Stomach smooth muscle (tissue), 2 donors: ENCODE measurements around the gene PRR3.
A peak's percentile ranks its signal among the peaks of the same experiment; 100 is the strongest.
"Not testable (repeated sequence)": the region's sequence is repeated elsewhere in the genome, so short reads cannot be mapped to it uniquely, and the experiment has no call there.

Source experiments
- H3K27ac ChIP-seq: one replicate; pipeline ENCODE4 v1.7.0; 2013; ENCODE audit warnings: mild to moderate bottlenecking, low read length, inconsistent platforms
- H3K27me3 ChIP-seq, 2 donors: one replicate each; pipeline ENCODE4 v1.7.0; 2013; ENCODE audit warnings: low read length in 2 of 2; ENCODE audit not compliant: insufficient read depth in 2 of 2, control insufficient read depth in 1 of 2
- H3K36me3 ChIP-seq, 2 donors: one replicate each; pipeline ENCODE4 v1.7.0; 2013; ENCODE audit warnings: low read length in 2 of 2; ENCODE audit not compliant: control insufficient read depth in 2 of 2, insufficient read depth in 2 of 2
- H3K4me1 ChIP-seq: one replicate; pipeline ENCODE4 v1.7.0; 2013; ENCODE audit warnings: low read length; ENCODE audit not compliant: control insufficient read depth, insufficient read depth
- H3K4me3 ChIP-seq, 2 donors: one replicate each; pipeline ENCODE4 v1.7.0; 2013; ENCODE audit warnings: low read length in 2 of 2
- H3K9ac ChIP-seq, 2 donors: one replicate each; pipeline ENCODE4 v1.7.0; 2013; ENCODE audit warnings: low read length in 2 of 2, mild to moderate bottlenecking in 1 of 2
- H3K9me3 ChIP-seq, 2 donors: one replicate each; pipeline ENCODE4 v1.7.0; 2013; ENCODE audit warnings: low read length in 2 of 2; ENCODE audit not compliant: control insufficient read depth in 2 of 2
- donor health status: healthy.
- donor health status: Pancreatic carcinoma.

The PRR3 gene, protein sequence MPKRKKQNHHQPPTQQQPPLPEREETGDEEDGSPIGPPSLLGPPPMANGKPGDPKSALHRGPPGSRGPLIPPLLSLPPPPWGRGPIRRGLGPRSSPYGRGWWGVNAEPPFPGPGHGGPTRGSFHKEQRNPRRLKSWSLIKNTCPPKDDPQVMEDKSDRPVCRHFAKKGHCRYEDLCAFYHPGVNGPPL

GRCh38 chr6:30556906-30557682 is at the start of gene PRR3:
TSS of gene PRR3 (plus strand) at chr6:30557295. CDS start at chr6:30557345, 50 bp downstream.
- H3K4me1 ChIP-seq = peaks cover 27% of the 10 kb centered on the region
- peak within 1 kb of the TSS; percentile 97 to 100 for H3K4me3 ChIP-seq
- peak within 1 kb of the TSS; percentile 86 to 96 for H3K9ac ChIP-seq
- no peaks in the 10 kb centered on the region for H3K27me3 ChIP-seq
- peaks cover 27 to 29% of the 10 kb centered on the region in 2 donors for H3K36me3 ChIP-seq
- no peaks in the 10 kb centered on the region for H3K9me3 ChIP-seq
- peak within 1 kb of the TSS; percentile 99 for H3K27ac ChIP-seq

DNA sequence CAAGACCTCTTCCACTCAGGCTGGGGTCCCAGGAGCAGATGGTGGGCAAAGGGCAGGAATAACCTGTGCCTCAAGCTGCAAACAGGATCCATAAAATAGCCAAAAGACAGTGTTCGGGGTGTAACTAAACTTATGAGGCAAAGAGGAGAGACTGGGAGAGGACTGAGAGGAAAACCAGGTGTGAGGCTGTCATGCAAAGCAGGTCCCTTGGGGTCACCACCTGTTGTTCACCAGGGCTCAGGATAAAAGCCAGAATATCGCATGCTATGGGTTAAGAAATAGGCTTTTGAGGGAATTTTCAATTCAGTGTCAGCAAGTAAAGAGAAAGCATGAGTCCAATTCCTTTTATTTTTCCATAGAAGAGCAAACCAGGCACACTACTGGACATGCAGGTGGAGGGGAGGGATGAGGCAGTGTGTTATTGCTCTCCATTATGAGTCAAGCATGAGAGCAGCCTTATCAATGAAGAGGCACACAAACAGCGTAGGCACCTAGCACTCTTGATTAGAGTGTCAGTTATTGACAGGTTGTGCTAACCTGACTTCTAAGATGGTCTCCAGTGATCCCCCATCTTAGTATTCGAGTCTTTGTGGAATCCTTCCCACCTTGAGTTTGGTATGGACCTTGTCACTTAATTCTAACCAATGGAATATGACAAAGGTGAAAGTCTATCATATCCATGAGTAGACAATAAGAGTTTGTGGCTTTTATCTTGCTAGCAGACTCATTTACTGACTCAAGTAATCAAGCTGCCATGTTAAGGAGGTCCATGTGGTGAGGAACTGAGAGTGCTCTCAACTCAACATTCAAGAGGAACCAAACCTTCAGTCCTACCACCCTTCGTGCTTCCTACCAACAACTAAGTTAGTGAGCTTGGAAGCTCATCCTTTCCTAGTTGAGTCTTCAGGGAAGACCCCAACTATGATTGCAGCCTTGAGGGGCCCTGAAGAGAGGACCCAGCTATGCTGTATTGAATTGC is 49.0 kb upstream of the PRR3 start:
- Histone ChIP-seq H3K36me3 (no peaks in the 10 kb centered on the region), H3K9me3 (no peaks in the 10 kb centered on the region), H3K27me3 (peaks cover 0 to 3% of the 10 kb centered on the region in 2 donors), H3K27ac (no peak overlapping the region), H3K9ac (no peak overlapping the region), H3K4me1 (no peaks in the 10 kb centered on the region), H3K4me3 (no peak overlapping the region)

DNA sequence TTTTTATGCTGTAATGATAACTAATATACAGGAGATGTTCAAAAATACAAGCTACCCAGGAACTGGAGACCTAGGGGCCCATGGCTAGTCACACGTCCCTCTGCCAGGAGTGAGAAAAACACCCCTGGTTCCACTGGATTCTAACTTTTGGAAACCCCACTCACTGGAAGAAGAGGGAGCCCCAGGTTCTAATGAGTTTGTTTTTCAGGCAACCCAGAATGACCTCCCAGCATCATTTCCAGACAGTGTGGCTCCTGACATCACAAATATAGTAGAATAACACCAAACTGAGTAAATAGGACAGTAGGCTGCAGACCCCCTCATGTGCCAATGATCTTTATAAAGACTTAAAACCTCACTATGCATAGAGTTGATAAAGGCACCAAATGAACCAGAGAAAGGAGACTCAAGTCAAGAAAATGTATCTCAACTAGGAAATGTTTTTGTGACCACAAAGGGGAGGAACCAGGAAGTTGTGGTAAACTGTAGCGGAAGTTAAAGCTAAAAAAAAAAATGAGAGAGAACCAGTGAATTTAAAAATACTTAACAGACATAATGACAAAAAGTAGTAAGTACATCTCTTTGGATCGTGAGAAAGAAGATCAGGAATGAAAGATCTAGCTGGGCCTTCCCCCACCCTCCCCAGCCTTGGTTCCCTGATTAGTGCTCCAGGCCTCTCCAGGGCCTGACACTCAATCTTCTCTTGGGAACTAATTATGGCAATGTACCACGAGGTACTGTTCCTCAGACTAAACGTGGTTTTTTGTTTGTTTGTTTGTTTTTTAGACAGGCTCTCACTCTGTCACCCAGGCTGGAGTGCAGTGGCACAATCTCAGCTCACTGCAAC is 48.0 kb upstream of the PRR3 start:
- no peaks in the 10 kb centered on the region for H3K4me1 ChIP-seq
- no peak overlapping the region for H3K27ac ChIP-seq
- no peaks in the 10 kb centered on the region for H3K9me3 ChIP-seq
- no peak overlapping the region for H3K9ac ChIP-seq
- H3K27me3 ChIP-seq = peaks cover 0 to 3% of the 10 kb centered on the region in 2 donors
- no peaks in the 10 kb centered on the region for H3K36me3 ChIP-seq
- no peak overlapping the region for H3K4me3 ChIP-seq

DNA sequence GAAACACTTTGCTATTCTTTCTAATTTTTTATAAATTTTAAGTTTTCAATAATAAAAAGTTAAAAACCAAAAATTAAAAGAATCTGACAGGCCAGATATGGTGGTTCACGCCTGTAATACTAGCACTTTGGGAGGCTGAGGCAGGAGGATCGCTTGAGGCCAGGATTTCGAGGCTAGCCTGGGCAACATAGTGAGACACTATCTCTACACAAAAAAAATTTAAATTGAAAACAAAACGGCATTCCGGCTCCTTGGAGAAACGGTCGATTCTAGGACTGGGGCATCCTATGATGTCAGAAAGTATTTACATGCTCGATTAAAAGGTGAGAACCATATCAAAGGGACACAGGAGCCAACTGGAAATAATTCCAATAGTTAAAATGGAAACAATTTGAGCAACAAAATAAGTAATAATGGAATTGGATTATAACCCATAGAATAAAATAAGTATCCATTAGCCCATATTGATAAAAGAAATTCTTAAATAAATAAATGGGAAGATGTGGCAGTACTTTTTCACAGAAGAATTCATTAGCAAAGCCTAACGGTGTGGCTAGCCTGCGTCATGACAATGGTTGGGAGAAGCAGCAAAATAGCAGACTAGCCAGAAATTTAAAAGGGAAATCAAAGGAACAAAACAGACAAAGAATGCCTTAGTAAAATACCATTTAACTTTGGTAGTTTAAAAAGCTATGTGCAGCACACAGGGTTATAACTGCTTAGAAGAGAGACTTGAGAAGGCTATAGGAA is 46.5 kb upstream of the PRR3 start:
- Histone ChIP-seq H3K4me3 (no peak overlapping the region), H3K9ac (no peak overlapping the region), H3K36me3 (no peaks in the 10 kb centered on the region), H3K4me1 (no peaks in the 10 kb centered on the region), H3K9me3 (no peaks in the 10 kb centered on the region), H3K27ac (no peak overlapping the region), H3K27me3 (peaks cover 0 to 3% of the 10 kb centered on the region in 2 donors)

GRCh38 chr6:30511169-30511546 is 45.9 kb upstream of the PRR3 start:
- no peaks in the 10 kb centered on the region for H3K36me3 ChIP-seq
- H3K27ac ChIP-seq = no peak overlapping the region
- no peak overlapping the region for H3K9ac ChIP-seq
- H3K27me3 ChIP-seq = peaks cover 2 to 3% of the 10 kb centered on the region in 2 donors
- no peak overlapping the region for H3K4me3 ChIP-seq
- H3K9me3 ChIP-seq = no peaks in the 10 kb centered on the region
- H3K4me1 ChIP-seq = peaks cover 2% of the 10 kb centered on the region

- no peak overlapping the region for H3K27ac ChIP-seq
- no peaks in the 10 kb centered on the region for H3K36me3 ChIP-seq
- no peaks in the 10 kb centered on the region for H3K9me3 ChIP-seq
- H3K4me3 ChIP-seq = no peak overlapping the region
- H3K4me1 ChIP-seq = peaks cover 3% of the 10 kb centered on the region
- H3K9ac ChIP-seq = no peak overlapping the region
- peaks cover 0 to 2% of the 10 kb centered on the region in 2 donors for H3K27me3 ChIP-seq
Observed at GRCh38 chr6:30513451-30513850, 43.6 kb upstream of the PRR3 start.

DNA sequence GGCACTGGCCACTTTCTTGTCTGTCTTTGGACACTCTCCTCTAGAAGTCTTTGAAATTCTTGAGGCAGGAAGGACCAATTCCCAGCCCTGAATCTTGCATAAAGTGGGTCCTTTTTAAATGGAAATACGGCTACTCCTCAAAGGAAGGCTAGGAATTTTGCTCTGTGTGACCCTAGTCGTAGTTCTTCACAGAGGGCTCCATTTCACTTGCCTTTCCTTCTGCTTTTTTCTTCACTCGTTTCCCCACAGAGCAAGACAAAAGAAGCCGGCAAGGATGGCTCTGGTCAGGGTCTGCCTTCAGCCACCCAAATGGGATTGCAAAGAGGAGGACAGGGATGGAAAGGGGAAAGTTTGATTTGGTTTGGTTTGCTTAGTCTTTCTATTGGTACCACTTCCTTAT is 42.0 kb upstream of the PRR3 start:
- Histone ChIP-seq H3K27ac (no peak overlapping the region), H3K9me3 (no peaks in the 10 kb centered on the region), H3K4me1 (peaks cover 3% of the 10 kb centered on the region), H3K27me3 (peaks cover 0 to 2% of the 10 kb centered on the region in 2 donors), H3K9ac (no peak overlapping the region), H3K36me3 (no peaks in the 10 kb centered on the region), H3K4me3 (no peak overlapping the region)

GRCh38 chr6:30515944-30516753 is 40.9 kb upstream of the PRR3 start:
- no peaks in the 10 kb centered on the region for H3K36me3 ChIP-seq
- H3K27me3 ChIP-seq = peaks cover 0 to 2% of the 10 kb centered on the region in 2 donors
- peak overlapping the region; percentile 64 to 73 for H3K4me3 ChIP-seq
- H3K9me3 ChIP-seq = no peaks in the 10 kb centered on the region
- H3K27ac ChIP-seq = peak overlapping the region; percentile 64
- peak overlapping the region; percentile 62 to 76 for H3K9ac ChIP-seq
- H3K4me1 ChIP-seq = peaks cover 3% of the 10 kb centered on the region

DNA sequence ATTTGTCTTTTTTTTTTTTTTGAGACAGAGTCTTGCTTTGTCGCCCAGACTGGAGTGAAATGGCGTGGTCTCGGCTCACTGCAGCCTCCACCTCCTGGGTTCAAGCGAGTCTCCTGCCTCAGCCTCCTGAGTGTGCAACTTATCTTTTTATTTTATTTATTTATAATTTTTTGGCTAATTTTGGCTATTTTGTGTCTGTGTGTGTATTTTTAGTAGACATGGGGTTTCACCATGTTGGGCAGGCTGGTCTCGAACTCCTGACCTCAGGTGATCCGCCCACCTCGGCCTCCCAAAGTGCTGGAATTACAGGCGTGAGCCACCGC is 40.4 kb upstream of the PRR3 start:
- Histone ChIP-seq H3K4me3 (peak overlapping the region; percentile 64 to 73), H3K27ac (peak overlapping the region; percentile 64)
- not testable (repeated sequence) for H3K9ac ChIP-seq, H3K27me3 ChIP-seq, H3K36me3 ChIP-seq, H3K4me1 ChIP-seq, H3K9me3 ChIP-seq
